HepG2 (cell line): ENCODE data around the gene ATXN1L. TPM values are rescaled to one million over a fixed set of nuclear protein-coding genes. Genes with fewer than 3 reads are reported as not detected.
A peak's percentile ranks its signal among the peaks of the same experiment; 100 is the strongest.

Experiments
- CEBPG ChIP-seq: IDR thresholded peaks from 2 replicates; pipeline ENCODE4 v1.6.1; 2016
- CHD2 ChIP-seq: IDR thresholded peaks from 2 replicates; pipeline ENCODE4 v1.6.1; 2011; ENCODE audit warnings: low read depth, low read length, improper control_type of control experiment
- FOSL2 ChIP-seq: sonication (generic); formaldehyde crosslinking; IDR thresholded peaks from 2 replicates; pipeline ENCODE4 v1.4.0; 2020; ENCODE audit warnings: missing genetic modification reagents
- HIVEP1 ChIP-seq: sonication (generic); formaldehyde crosslinking; IDR thresholded peaks from 2 replicates; pipeline ENCODE4 v1.4.0; 2020; ENCODE audit warnings: mild to moderate bottlenecking, missing genetic modification reagents
- HNF4G ChIP-seq, 2 experiments: sonication (generic) in 1 of 2; formaldehyde crosslinking in 1 of 2; IDR thresholded peaks; 2 replicates each; pipeline versions ENCODE4 v1.4.0 to v1.6.1; 2011 to 2020; ENCODE audit warnings: borderline replicate concordance in 2 of 2, low read depth in 2 of 2, mild to moderate bottlenecking in 2 of 2, low read length in 1 of 2, missing genetic modification reagents in 1 of 2, moderate library complexity in 1 of 2
- HNRNPH1 ChIP-seq: fragments of 200-400 bp; formaldehyde crosslinking; optimal IDR thresholded peaks from 2 replicates; pipeline ENCODE3; 2017; ENCODE audit warnings: mild to moderate bottlenecking, low read depth, low read length
- KIAA2018 ChIP-seq: sonication (generic); formaldehyde crosslinking; IDR thresholded peaks from 2 replicates; pipeline ENCODE4 v1.5.0; 2020; ENCODE audit warnings: mild to moderate bottlenecking, missing genetic modification reagents, borderline replicate concordance
- MAF1 ChIP-seq: sonication (generic); formaldehyde crosslinking; IDR thresholded peaks from 2 replicates; pipeline ENCODE4 v1.5.0; 2020; ENCODE audit warnings: missing genetic modification reagents, borderline replicate concordance
- PCBP1 ChIP-seq: fragments of 200-400 bp; formaldehyde crosslinking; IDR thresholded peaks from 2 replicates; pipeline ENCODE4 v1.6.1; 2017; ENCODE audit warnings: mild to moderate bottlenecking, low read depth, low read length, borderline replicate concordance
- SALL1 ChIP-seq: sonication (generic); formaldehyde crosslinking; IDR thresholded peaks from 2 replicates; pipeline ENCODE4 v1.8.0; 2022; ENCODE audit warnings: mild to moderate bottlenecking, missing genetic modification reagents
- SPEN ChIP-seq: sonication (generic); formaldehyde crosslinking; IDR thresholded peaks from 2 replicates; pipeline ENCODE4 v1.5.1; 2020; ENCODE audit warnings: low read depth, mild to moderate bottlenecking, missing genetic modification reagents
- TGIF2 ChIP-seq: IDR thresholded peaks from 2 replicates; pipeline ENCODE4 v1.6.1; 2016; ENCODE audit warnings: control low read depth, missing compliant biosample characterization
- TOE1 ChIP-seq: sonication (generic); formaldehyde crosslinking; IDR thresholded peaks from 2 replicates; pipeline ENCODE4 v1.4.0; 2020; ENCODE audit warnings: mild to moderate bottlenecking, missing genetic modification reagents
- ZBTB38 ChIP-seq: sonication (generic); formaldehyde crosslinking; IDR thresholded peaks from 2 replicates; pipeline ENCODE4 v1.5.1; 2020; ENCODE audit warnings: mild to moderate bottlenecking, missing genetic modification reagents
- ZNF292 ChIP-seq: sonication (generic); formaldehyde crosslinking; IDR thresholded peaks from 2 replicates; pipeline ENCODE4 v1.8.1; 2022; ENCODE audit warnings: mild to moderate bottlenecking, low read depth, missing genetic modification reagents, borderline replicate concordance
- ZNF543 ChIP-seq: sonication (generic); formaldehyde crosslinking; IDR thresholded peaks from 2 replicates; pipeline ENCODE4 v1.4.0; 2020; ENCODE audit warnings: mild to moderate bottlenecking, missing genetic modification reagents
- ZNF629 ChIP-seq: sonication (generic); formaldehyde crosslinking; conservative IDR thresholded peaks from 2 replicates; pipeline ENCODE4 v1.5.0; 2020; ENCODE audit warnings: missing genetic modification reagents
- ZSCAN29 ChIP-seq: sonication (generic); formaldehyde crosslinking; conservative IDR thresholded peaks from 2 replicates; pipeline ENCODE4 v1.4.0; 2020; ENCODE audit warnings: mild to moderate bottlenecking, missing genetic modification reagents
- polyA plus RNA-seq, 8 experiments: library from polyadenylated mRNA; depleted of rRNA in 3 of 8; stranded (reverse) in 7 of 8; unstranded in 1 of 8; fragments of >200 nt; fragmentation: Illumina TruSeq in 4 of 8; extraction: Trizol in 4 of 8; gene quantifications; 2 replicates each; pipeline versions ENCODE4 v1.2.1 to v1.2.3, GENCODE V29; 2011 to 2016; ENCODE audit warnings: low read depth in 4 of 8, missing spikeins in 1 of 8, mixed read lengths in 1 of 8; ENCODE audit not compliant: insufficient read depth in 1 of 8
- total RNA-seq, 5 experiments: library from RNA; depleted of rRNA; stranded (reverse); fragments of >200 nt; fragmentation: Illumina TruSeq; extraction: Trizol; gene quantifications; 2 replicates each; pipeline ENCODE4 v1.2.3, GENCODE V29; 2016; ENCODE audit warnings: low read depth in 1 of 5
- TF ChIP-seq, protein P1 (sequence below): sonication (generic); formaldehyde crosslinking; IDR thresholded peaks from 2 replicates; pipeline ENCODE4 v1.4.0; 2020; ENCODE audit warnings: missing genetic modification reagents

The ATXN1L gene
- total and polyA plus RNA-seq, 2 of the 13 experiments (the other 11 are each of a cell fraction or from before 2014, with no cell fraction given), result 20.0 to 22.4 TPM

DNA sequence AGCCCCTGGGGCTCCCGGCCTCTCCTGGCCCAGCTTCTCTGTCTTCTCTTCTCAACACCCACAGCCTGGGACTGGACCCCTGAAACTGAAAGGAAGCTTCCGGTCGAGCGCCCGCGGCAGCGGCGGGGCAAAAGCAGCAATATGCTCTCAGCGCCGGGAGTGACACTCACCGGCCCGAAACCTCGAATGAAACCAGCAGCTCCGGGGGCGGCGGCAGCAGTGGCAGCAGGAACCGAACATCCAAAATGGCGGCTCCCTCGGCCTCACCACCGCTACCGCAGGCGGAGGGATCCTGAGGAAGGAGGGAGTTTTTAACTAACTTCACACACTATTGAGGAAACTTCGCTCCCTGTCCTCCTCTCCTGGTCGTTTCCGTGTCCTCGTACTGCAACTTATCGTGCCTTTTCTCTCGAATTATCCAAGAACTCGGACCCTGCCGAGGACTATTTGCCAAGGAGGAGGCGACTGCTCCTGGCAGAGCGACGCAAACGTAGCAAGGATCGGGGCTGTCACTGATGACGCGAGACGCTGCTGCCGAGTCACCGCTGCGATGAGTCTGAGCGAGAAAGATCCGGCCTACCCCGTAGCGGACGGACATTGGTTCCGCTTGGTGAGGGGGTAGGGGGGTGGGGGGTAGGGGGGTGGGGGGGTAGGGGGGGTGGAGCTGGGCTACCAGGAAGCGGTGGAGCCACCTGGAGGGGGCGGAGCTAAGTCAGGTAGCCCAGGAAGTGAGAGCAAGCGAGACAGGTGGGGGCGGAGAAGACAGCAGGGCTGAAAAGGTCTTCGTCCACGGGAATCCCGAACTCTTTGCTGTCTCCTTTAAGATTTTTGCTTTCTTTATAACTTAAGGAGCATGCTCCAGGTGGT is 37.0 kb upstream of the ATXN1L start, which contains the start of gene AP1G1 (continued):
- TF ChIP-seq TOE1 (CRISPR knock-in tag) (peak; percentile 69; the same call in 1 of the 2 replicates), SALL1 (CRISPR knock-in tag) (peak; percentile 92), HNRNPH1 (peak; percentile 77), ZBTB38 (peak; percentile 74; the same call in 1 of the 2 replicates), FOSL2 (CRISPR knock-in tag) (peak; percentile 84), ZNF292 (CRISPR knock-in tag) (peak; percentile 80), ZSCAN29 (CRISPR knock-in tag) (no peak), PCBP1 (peak; percentile 98), ZNF629 (CRISPR knock-in tag) (no peak), ZNF543 (CRISPR knock-in tag) (peak; percentile 61; the same call in 1 of the 2 replicates), HNF4G (IDR thresholded peaks at IDR 0.05; ENCODE audit: borderline replicate concordance, low read depth, low read length) (peak; percentile 14; the same call in 1 of the 2 replicates), HNF4G (CRISPR knock-in tag; IDR thresholded peaks at IDR 0.05; ENCODE audit: borderline replicate concordance, low read depth) (no peak), KIAA2018 (CRISPR knock-in tag) (peak; percentile 28; the same call in 1 of the 2 replicates), MAF1 (peak; percentile 86), HIVEP1 (CRISPR knock-in tag) (peak; percentile 76; the same call in 1 of the 2 replicates), CEBPG (peak; percentile 49), TGIF2 (CRISPR knock-in tag) (peak; percentile 93), CHD2 (peak; percentile 88), SPEN (CRISPR knock-in tag) (peak; percentile 93)
- TF ChIP-seq, protein P1, sequence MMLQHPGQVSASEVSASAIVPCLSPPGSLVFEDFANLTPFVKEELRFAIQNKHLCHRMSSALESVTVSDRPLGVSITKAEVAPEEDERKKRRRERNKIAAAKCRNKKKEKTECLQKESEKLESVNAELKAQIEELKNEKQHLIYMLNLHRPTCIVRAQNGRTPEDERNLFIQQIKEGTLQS, result peak; percentile 38; the same call in 1 of the 2 replicates
